Astrocyte of the hippocampus (primary cell): Measurements from ENCODE around the gene SLC6A1.

Source experiments
- DNase-seq: peaks from one replicate; pipeline ENCODE4 v3.0.0; 2011; ENCODE audit warnings: low read depth, low spot score

The SLC6A1 gene

DNA sequence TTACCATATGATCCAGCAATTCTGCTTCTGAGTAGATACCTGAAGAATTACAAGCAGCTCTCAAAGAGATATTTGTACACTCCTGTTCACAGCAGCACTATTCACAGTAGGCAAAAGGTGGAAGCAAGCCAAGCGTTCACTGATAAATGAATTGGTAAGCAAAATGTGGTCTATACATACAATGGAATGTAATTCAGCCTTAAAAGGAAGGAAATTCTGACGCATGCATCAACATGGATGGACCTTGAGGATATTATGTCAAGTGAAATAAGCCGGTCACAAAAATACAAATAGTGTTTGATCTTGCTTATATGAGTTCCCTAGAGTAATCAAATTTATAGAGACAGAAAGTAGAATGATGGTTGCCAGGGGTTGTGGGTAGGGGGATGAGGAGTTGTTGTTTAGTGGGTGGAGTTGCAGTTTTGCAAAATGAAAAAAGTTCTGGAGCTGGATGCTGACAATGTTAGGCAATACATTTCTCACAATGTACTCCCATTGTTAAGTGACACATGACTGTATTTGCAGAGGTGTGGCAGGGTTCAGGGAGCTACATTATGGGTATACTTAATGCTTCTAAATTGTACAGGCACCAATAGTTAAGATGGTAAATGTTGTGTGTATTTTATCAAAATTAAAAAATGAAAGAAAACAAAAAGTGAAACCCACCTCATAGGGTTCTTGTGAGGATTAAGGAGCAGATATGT, 26.7 kb downstream of the SLC6A1 start:
- no peak for DNase-seq

DNA sequence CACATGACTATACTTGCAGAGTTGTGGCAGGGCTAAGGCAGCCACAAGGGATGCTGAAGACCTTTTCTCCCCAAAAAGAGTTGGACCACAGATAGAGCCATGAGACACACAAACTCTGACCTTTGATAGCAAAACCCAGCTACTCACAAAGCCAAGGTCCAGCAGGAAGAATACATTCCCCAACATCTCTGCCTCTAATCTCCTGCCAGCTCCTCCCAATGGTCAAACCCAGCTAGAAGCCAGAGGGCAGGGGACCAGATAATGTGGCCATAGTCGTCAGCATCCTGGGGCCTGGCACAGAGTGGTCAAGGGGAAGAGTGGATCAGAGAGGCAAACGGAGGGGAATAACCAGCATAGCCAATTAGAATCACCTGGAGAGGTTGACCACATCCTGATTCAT, 28.2 kb downstream of the SLC6A1 start:
- DNase-seq = no peak

DNA sequence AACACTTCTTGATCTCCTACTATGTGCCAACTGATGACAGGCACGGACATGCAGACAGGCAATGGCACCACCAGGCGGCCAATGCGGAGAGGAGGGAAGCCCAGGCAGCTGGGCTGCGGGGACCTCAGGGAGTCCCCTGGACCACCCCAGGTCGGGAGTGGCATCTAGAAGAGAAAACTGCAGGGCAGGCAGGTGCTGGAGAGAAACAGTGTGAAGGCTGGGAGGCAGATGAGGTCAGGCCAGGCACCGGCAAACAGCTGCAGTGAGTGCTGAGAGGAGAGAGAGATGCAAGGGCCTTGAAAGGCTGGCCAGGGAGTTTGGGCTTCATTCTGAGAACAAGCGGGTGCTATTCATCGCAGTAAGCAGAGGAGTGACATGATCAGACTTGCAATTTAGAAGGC, 29.1 kb downstream of the SLC6A1 start:
- DNase-seq = no peak

DNA sequence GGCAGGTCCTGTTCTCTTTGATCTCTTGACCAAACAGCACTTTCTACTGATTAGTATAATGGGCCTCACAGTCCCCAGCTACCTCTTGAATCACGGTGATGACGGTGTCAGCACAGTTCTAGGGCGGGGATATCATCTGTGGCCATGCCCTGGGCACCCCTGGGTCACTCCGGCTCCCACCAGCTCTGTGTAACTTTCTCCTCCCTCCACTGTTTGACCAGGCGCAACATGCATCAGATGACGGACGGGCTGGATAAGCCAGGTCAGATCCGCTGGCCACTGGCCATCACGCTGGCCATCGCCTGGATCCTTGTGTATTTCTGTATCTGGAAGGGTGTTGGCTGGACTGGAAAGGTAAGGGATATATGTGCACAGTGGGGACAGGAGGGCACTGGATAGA, 29.6 kb downstream of the SLC6A1 start:
- no peak for DNase-seq

DNA sequence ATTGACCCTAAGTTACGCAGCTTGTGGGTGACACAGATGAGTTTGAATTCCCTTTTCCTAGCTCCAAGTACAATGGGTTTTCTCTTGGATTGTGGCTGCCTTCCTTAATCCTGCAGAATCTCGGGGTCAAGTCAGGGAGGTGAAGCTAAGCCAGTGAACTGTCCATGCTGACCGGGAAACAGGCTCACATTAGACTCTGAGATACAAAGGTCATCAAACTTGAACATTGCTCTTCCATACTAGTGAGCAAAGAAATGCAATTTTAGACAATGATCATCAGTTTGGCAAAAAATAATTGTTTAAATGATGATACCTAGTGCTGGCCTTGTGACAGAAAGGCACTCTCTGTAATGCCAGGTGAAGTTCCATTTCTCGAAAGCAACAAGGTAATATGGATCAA, 31.6 kb downstream of the SLC6A1 start:
- DNase-seq = no peak

DNA sequence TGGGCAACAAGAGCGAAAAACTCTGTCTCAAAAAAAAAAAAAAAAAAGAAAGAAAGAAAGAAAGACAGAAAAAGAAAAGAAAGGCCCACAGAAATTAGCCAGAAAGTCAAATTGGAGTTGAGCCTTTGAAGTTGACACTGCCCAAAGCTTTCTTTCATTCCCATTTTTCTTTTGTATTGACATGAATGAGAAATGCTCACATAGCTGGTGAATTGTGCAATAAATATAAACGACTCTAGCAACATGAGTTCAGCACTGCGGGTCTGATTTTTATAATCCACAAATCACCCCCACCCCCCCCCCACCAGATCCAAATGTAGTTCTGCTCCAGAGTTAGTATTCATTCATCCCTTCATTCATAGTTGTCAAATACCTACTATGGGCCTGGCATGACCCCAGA, 37.4 kb downstream of the SLC6A1 start:
- DNase-seq = no peak

DNA sequence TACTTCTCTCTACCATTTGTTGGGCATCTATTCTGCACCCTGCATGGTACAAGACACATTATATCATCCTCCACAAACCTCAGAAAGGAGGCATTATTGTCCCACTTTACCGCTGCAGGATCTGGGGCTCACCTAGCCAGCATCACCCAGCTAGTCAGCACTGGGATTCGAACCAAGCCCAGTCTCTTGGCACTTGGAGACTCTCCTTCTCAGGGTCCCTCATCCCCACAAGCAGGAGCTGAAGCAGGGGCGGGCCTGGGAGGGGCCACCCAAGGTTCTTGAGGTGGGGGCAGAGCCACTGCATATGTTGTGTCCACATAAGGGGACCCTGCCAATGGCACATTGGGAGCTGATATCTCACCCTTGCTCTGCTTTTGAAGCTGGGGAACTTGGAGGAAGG, 41.3 kb downstream of the SLC6A1 start:
- no peak for DNase-seq

DNA sequence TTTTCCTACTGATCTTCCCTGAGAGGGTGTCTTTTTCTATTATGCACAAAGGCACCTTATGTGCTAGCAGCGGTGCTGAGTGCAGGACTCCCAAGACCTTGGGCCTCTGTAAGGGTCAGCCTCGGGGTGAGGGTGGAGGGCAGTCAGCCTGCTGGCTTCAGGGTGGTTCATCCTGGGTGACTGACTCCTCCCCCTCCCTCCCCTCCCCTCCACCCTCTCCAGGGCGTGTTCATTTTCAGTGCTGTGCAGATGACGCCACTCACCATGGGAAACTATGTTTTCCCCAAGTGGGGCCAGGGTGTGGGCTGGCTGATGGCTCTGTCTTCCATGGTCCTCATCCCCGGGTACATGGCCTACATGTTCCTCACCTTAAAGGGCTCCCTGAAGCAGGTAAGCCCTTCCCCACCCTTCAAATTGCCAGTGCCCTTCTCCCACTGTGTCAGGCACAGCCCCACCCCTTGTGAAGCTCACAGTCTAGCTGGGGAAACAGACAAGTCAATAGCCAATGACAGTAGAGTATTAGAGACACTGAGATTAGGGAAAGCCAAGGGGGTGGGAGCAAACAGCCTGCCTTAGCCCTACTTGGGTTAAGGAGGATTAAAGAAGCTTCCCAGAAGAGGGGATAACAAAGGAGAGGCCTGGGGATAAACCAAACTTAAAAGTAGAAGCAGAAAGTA, 41.9 kb downstream of the SLC6A1 start:
- no peak for DNase-seq

DNA sequence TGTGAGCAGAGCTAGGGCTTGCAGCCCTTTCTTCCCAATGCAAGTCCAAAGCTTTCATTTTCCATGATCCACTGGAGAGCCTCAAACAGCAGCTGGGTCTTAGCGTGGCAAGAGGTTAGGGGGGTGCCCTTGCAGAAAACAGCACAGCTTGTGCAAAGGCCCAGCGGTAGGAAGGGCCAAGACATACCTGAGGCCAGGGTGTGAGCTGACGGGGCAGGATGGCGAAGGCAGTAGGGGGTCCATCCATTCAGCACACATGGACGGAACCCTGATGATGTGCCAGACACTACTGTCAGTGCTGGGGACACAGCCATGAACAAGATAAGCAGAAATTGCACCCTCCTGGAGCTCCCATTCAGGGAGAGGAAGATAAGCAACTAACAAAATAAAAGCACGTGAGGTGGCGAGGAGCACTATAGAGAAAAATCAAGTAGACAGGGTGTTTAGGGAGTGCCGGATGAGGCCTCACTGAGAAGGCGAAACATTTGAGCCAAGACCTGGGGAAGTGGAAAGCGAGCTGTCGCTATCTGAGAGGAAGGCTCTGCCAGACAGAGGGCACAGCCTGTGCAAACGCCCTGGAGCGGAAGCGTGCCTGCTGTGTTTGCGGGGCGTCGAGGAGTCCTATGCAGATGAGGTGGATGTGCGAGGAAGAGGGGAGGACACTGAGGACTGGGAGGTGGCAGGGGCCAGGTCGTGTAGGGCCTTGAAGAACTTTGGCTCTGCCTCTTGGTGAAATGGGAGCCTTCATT, 43.4 kb downstream of the SLC6A1 start:
- DNase-seq = no peak

DNA sequence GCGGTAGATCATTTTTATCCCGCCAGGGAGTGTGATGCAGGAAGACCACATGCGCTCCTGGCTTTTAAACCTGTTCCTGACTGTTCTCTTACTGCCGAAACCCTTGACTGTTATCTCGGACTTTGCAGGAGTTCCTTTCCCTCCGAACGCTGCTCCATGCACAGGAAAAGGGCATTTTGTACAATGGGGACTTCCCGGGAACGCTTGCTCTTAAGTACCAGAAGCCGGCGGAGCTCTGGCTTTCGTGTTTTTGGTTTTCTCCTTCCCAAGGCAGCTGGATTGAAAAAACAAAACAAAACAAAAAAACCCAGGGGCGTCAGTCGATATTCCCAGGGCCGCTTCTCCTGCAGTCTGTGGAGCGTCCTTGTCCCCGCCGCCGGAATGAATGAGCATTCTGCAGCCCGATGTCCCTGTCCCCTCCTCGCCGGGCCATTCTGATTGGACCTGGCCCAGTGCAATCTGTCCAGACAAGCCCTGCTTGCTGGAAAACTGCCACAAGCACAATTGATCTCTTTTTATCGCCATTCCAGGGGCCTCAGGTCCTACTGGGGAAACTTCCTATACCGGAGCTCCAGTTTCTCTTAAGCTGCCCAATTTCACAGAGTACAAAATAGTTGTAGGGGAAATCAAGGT, 44.8 kb downstream of the SLC6A1 start:
- no peak for DNase-seq

DNA sequence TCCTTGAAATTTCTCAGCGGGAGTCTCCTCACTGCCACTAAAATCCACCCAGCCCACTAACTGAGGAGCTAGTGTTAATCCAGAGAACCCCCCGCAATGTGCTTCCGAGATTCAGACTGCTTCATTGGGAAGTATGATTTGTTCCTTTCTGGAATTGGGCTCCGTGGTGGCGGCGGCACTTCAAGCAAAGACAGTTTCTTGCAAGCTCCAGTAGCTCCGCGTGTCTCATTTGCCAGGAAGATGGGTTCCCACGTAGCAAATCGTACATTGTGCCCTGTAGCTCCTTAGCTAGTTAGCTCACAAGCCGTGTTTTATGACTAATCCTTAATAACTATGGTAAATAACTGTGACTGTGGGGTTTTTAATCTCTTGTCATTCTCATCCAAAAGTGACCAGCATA, 45.4 kb downstream of the SLC6A1 start:
- DNase-seq = no peak

DNA sequence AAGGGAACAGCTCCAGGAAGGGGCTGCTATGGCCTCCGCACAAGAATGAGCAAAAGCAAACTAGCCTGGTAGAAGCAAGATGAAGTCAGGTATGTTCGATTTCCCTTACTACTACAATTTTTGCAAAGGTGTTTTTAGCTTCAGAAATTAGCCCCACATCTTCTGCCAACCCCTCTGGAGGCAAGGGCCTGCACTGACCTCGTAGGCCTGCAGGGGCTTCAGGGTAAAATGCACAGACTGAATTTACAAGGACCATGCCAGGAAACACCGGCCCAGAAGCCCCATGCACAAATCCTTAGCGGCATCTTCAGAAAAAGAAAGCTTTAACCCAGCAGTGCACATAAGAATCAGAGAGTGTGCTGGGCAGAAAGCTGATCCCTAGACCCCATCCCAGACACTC, 53.0 kb downstream of the SLC6A1 start:
- no peak for DNase-seq

DNA sequence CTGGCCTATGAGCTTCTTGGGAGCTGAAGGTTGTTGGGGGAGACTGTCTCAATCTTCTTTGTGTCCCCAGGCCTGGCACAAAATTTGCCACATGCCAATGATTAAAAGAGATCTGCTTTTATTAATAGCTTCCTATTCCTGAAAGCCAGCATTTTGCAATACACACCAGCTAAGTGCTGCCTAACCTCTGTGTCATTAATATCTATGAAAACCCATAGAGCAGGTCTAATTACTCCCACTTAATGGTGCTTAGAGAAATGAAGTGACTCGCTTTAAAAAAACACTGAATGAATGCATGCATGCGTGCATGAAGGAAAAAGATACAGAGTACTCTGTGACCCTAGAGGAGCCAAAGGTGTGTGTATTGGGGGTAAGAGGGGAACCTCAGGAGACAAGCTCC, 55.0 kb downstream of the SLC6A1 start:
- DNase-seq = no peak

DNA sequence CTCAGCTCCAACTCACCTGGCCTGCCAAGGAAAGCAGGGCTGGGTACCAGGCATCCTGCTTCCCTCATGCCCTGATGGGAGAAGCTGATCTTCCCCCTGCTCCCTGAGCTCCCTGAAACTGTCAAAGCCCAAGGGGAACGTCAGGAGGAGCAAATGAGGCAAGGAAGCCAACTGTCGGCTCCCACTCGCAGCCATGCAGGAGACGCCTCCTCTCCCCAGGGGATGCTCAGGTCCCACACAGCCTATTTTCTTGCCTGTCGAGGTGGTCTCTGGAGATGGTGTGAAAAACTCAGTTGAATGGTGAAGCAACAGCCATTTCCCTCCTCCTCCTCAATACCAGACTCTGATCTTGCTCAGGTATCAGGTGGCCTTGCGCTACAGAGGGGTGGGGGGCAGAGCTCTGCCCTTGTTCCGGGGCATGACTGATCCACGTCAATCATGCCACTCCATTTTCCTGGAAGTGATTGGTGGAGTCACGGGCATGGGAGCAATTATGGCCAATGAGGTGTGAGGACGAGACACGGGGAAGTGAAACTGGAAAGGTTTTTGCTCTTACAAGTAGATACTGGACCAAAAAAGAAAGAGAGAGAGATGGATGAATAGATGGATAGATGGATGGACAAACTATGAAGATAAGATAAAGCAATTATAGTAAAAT, 58.2 kb downstream of the SLC6A1 start:
- DNase-seq = no peak

DNA sequence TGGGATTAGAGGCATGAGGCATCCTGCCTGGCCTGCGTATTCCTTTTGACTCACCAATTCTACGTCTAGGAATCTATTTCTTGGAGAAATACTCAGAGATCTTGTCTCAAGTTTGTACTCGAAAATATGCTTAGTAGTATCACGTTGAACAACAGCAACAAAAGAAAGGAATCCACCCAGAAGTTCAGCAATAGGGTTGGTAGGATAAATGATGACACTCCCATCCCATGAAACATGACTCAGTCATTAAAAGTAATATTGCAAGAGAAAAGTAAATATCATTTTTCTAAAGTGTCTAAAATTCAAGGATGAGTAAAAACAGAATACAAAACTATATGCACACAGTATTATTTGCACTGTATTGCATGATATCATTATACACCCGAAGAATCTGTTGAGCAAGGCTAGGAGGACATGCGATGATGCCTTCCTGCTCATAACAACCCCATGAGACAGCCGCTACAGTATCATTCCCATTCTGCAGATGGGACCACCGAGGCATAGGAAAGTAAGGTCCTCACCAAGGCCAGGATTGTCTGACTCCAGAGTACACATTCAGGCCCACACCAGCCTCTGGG, 61.5 kb downstream of the SLC6A1 start:
- no peak for DNase-seq

DNA sequence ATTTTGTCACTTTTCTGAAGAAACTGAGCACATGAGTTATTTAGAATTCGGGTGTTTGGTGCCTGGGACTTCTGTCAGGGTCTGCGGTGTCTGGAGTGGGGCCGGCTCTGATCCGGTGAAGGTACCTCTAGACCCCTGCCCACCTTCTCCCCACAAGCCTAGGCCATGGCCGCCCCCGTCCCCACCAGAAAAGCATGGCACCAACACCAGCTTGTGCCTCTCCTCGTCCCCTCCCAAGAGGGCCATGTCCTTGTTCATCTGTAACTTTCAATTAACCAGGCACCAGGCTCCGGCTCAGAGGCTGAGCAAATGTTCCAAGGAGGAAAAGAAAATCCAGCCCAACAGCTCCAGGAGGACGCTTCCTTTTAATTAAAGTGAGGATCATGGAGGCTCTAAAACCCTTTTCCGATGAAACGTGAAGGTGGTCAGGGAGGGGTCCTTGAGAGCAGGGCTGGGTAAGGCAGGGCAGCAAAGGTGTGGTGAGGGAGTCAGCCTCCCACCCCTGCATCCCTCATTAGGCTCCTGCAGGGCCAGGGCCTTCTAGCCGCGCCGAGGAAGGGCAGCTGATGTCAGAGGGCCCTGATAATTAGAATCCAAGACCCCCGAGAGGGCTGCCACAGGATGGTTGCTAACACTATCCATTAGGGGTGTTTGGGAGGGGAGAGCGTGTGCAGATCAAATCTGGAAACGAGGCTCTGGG, 62.3 kb downstream of the SLC6A1 start:
- DNase-seq = no peak

DNA sequence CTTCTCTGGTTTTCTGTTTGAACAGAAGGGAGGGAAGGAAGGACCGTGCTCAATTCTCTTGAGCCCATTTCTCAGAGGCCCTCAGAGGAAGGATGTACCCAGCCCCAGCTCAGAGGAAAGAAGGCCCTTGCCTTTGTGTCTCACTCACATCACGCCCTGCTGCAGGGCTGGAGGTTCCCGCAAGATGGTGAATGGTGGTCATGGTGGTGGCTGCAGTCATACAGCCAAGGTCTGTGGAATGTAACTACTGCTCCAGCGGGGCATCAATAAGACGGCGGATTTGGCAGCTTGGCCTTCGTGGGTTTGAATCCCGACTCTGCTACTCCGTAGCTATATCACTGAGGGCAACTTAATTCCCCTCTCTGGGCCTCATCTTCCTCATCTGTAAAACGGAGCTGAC, 62.9 kb downstream of the SLC6A1 start:
- no peak for DNase-seq

DNA sequence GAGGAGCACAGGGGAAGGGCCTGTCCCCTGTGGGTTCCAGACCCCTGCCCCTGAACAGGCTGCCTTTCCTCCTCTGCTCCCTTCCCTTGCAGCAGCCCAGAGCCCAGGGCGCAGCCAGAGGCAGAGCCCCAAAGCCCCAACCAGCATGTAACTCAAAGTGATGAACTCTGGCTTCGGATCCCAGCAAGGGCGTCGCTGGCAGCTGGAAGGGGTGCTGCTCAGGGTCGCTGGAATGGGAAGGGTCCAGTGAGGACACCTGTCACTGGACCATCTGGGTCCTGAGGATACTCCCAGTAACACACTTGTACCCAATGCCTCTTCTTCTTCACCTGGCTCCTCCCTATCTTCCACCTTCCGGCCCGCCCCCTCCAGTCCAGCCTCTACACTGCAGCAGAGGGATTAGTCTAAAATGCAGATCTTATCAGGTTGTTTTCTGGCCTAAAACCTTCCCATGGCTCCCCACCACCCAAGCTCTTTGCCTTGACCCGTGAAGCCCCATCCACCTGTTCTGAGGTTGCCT, 64.0 kb downstream of the SLC6A1 start:
- no peak for DNase-seq

DNA sequence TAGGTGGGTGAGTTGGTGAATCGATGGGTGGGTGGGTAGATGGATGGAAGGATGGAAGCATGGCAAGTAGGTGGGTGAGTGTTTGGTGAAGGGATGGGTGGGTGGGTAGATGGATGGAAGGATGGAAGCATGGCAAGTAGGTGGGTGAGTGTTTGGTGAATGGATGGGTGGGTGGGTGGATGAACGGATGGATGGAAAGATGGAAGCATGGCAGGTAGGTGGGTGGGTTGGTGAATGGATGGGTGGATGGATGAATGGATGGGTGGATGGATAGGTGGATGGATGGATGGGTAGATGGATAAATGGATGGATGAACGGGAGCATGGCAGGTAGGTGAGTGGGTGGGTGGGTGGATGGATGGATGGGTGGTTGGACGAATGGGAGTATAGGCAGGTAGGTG, 65.1 kb downstream of the SLC6A1 start:
- no peak for DNase-seq

DNA sequence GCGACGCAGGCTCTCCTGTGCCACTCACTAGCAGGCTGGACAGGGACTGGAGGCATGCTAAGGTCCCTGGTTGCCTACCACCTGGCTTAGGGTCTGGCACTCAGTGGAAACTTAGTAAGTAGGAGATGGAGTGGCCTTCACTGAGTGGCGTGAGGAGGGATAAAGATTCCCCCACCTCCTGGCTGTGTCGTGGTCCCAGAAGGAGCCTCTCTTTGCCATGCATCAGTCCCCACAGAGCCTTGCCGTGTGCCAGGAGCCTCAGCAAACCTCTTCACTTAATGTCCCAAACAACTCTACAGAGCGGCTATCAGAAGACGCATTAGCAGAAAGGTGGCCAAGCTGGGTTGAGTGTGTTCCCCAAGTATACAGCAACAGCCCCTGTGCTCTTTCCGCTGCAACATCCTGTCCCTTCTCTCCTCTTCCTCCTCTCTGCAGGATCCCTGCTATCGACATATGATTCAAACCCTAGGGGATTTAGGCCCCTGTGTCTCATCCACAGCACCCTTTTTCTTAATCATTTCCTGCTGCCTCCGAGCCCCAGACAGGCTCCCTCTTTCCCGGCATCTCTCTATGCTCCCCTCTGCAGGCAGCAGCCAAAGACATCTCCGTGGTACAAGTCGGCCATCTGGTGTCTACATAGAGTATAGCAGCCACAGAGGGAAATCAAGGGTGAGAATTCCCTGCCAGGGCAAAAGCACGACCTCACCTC, 66.7 kb downstream of the SLC6A1 start:
- peak; percentile 85 for DNase-seq
